ENCODE measurements around the gene MAGI2. TPM values are rescaled to one million over a fixed set of nuclear protein-coding genes. Genes with fewer than 3 reads are reported as not detected.

MAGI2 gene
- polyA plus RNA-seq, 1 experiment, result 0.81 TPM

GRCh38 chr7:78041423-78041822 lies 1412.0 kb downstream of the MAGI2 start:
- H3K36me3 ChIP-seq (ENCODE audit: control insufficient read depth, insufficient read depth, low read length), result no peaks in the 10 kb centered on the region
- no peak for DNase-seq (ENCODE audit: low read depth)
- TF ChIP-seq CTCF (IDR thresholded peaks at IDR 0.05; ENCODE audit: insufficient read depth, low read depth, low read length), result no peak

GRCh38 chr7:78039790-78040776 lies 1413.4 kb downstream of the MAGI2 start:
- Histone ChIP-seq H3K27me3 (ENCODE audit: control insufficient read depth, insufficient read depth, low read length) (no peaks in the 10 kb centered on the region), H3K4me3 (ENCODE audit: low read depth, low read length) (no peak overlapping the region), H3K36me3 (ENCODE audit: control insufficient read depth, insufficient read depth, low read length) (no peaks in the 10 kb centered on the region)
- POLR2A ChIA-PET, result no interaction called here
- TF ChIP-seq CTCF (IDR thresholded peaks at IDR 0.05; ENCODE audit: insufficient read depth, low read depth, low read length), result peak; percentile 65
- CTCF ChIA-PET, result interaction anchor here (0.6 to 2.4 kb wide), 13 partner anchors 9 to 803 kb away, joined by 3 to 8 read pairs (median 4); no protein-coding TSS in a partner anchor
- no peak for DNase-seq (ENCODE audit: low read depth)

More at GRCh38 chr7:78041423-78041822, 1412.0 kb downstream of the MAGI2 start:
- Histone ChIP-seq H3K4me3 (ENCODE audit: low read depth, low read length) (no peak overlapping the region), H3K27me3 (ENCODE audit: control insufficient read depth, insufficient read depth, low read length) (no peaks in the 10 kb centered on the region)
- ChIA-PET POLR2A (no interaction called here), CTCF (interaction anchor here (1.2 to 2.4 kb wide), 4 partner anchors 10 to 21 kb away, joined by 5 to 8 read pairs (median 6); no protein-coding TSS in a partner anchor)

GRCh38 chr7:78038465-78039080 lies 1414.9 kb downstream of the MAGI2 start:
- no peak for TF ChIP-seq CTCF (IDR thresholded peaks at IDR 0.05; ENCODE audit: insufficient read depth, low read depth, low read length)
- POLR2A ChIA-PET, result no interaction called here
- CTCF ChIA-PET, result interaction anchor here (1.6 kb wide), 1 partner anchor 14 kb away, joined by 4 read pairs; no protein-coding TSS in a partner anchor
- no peak for DNase-seq (ENCODE audit: low read depth)
- no peaks in the 10 kb centered on the region for H3K27me3 ChIP-seq (ENCODE audit: control insufficient read depth, insufficient read depth, low read length)
- H3K36me3 ChIP-seq (ENCODE audit: control insufficient read depth, insufficient read depth, low read length), result no peaks in the 10 kb centered on the region
- H3K4me3 ChIP-seq (ENCODE audit: low read depth, low read length), result no peak overlapping the region

- Histone ChIP-seq H3K4me3 (ENCODE audit: low read depth, low read length) (no peak overlapping the region), H3K36me3 (ENCODE audit: control insufficient read depth, insufficient read depth, low read length) (no peaks in the 10 kb centered on the region), H3K27me3 (ENCODE audit: control insufficient read depth, insufficient read depth, low read length) (no peaks in the 10 kb centered on the region)
- CTCF ChIA-PET, result interaction anchor here (1.1 to 1.8 kb wide), 3 partner anchors 13 to 97 kb away, joined by 3 to 8 read pairs (median 4); no protein-coding TSS in a partner anchor
- no peak for DNase-seq (ENCODE audit: low read depth)
- no peak for TF ChIP-seq CTCF (IDR thresholded peaks at IDR 0.05; ENCODE audit: insufficient read depth, low read depth, low read length)
- POLR2A ChIA-PET, result no interaction called here
Observed at GRCh38 chr7:78037603-78038002, 1415.9 kb downstream of the MAGI2 start.

- ChIA-PET POLR2A (no interaction called here), CTCF (interaction anchor here (3.1 kb wide), 1 partner anchor 13 kb away, joined by 20 read pairs; no protein-coding TSS in a partner anchor)
- Histone ChIP-seq H3K27me3 (ENCODE audit: control insufficient read depth, insufficient read depth, low read length) (no peaks in the 10 kb centered on the region), H3K36me3 (ENCODE audit: control insufficient read depth, insufficient read depth, low read length) (no peaks in the 10 kb centered on the region), H3K4me3 (ENCODE audit: low read depth, low read length) (no peak overlapping the region)
- DNase-seq (ENCODE audit: low read depth), result no peak
- no peak for TF ChIP-seq CTCF (IDR thresholded peaks at IDR 0.05; ENCODE audit: insufficient read depth, low read depth, low read length)
Observed at GRCh38 chr7:78033410-78033809, 1420.1 kb downstream of the MAGI2 start.

Data from BJ (cell line).